ENCODE results near the gene MYL3.
"Not testable (repeated sequence)": the region's sequence is repeated elsewhere in the genome, so short reads cannot be mapped to it uniquely, and the experiment has no call there.

The MYL3 gene

DNA sequence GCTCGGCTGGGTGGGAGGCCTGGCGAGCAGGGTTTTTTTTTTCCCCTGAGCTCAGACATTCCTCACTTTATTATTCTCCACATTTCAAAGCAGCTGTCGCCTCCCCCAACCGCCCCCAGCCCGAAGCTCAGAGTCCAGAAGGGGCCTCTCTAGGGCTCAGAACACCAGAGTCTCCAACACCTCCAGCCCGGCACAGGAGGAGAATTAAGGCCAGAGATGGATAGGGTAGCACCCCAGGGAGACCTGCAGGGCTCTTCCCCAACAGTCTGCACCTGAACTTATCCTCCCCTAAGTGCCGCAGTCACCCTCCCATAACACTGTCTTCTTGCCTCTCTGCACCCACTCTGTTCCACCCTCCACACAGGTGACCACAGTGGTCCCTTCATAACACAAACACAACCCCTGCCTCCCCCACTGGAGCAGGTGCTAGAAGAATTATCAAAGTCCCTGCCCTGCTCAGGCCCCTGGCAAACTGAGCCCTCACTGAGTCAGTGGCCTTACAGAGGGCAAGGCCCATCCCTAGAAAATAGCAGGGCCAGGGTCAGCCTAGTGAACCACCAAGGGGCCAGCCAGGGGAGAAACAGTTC is 14.1 kb downstream of the MYL3 start:
- no peak for DNase-seq

DNA sequence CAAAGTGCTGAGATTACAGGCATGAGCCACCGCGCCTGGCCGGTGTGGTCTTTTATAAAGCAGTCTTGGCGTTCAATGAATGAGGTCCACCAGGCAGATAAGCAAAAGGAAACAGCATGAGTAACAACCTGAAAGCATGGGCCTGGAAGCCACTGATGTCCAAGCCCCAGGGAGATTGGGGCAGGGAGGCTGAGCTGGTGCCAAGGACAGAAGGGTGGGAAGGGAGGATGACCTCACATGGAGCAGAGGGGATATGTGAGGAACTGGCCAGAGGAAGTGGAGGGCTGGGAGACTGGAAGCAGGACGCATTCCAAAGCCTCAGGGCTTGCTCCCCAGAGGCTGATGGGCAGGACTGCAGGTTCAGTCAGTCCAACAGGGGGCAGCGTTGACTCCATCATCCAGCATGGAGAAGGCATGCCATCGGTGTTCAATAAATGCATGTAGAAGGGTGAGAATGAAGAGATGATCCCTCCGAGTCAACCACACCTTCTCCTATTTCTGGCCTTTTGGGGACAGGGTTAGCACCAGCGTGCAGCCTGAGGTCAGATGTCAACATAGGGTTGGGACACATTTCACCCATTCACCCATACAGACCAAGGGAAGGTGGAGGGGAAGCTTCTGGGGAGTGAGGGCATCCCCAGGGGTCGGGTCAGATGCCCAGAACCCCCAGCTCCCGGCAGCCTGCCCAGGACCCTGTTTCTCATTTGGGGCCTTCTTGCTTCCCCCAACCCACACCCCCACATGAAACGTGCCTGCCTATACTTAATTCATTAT is 14.8 kb downstream of the MYL3 start:
- no peak for DNase-seq

DNA sequence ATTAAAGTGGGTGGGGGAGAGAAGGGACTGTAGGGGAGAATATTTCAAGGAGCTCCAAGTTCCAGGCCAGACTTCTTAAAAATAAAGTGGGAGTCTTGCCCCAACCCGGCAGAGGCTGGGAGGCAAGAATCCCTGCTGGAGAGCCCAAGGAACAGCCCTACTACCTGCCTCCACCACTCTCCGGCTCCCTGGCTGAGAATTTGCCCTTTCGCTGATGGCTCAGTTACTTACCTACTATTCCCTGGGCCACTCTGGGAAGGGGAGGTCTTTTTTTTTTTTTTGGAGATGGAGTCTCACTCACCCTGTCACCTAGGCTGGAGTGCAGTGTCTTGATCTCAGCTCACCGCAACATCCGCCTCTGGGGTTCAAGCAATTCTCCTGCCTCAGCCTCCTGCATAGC is 15.5 kb downstream of the MYL3 start:
- DNase-seq, result no peak

DNA sequence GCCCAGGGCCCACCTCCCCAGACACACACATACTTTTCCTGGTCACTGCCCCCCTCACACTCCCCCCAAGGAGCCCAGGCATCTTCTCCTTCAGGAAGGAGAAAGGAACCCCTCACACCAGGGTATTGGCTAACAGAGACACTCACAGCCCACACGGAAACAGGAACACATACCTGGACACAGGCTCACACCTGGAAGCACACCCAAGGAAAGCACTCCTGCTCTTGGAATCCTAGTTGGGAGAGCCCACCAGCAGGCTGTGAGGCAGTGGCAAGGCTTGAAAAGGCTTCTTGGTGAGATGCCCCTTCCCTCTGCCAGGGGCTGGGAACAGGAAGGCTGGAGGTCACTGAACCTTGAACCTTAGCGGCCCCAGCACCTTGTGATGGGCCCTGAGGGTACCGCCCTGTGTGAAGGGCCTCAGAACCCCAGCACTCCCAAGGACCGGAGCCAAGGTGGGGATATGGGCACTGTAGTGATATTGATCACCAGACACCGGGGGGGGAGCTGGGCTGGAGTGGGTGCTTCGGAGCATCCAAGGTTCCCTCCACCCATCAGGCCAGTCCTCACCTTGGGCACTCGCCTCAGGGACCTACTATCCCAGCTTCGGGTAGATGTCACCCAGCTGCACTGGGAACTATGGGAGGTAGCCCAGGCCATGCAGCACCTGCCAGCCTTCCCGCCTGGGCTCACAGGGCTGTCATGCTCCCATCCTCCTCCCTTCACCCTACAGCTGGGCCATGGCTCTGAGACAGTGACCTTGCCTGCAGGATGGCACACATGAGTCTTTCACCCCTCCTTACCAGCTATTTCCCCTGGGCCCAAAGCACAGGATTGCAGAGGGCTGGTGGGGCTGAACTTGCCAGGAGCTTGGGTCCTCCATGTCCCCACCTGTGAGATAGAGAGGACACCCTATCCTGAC is 16.4 kb downstream of the MYL3 start:
- DNase-seq, result no peak

DNA sequence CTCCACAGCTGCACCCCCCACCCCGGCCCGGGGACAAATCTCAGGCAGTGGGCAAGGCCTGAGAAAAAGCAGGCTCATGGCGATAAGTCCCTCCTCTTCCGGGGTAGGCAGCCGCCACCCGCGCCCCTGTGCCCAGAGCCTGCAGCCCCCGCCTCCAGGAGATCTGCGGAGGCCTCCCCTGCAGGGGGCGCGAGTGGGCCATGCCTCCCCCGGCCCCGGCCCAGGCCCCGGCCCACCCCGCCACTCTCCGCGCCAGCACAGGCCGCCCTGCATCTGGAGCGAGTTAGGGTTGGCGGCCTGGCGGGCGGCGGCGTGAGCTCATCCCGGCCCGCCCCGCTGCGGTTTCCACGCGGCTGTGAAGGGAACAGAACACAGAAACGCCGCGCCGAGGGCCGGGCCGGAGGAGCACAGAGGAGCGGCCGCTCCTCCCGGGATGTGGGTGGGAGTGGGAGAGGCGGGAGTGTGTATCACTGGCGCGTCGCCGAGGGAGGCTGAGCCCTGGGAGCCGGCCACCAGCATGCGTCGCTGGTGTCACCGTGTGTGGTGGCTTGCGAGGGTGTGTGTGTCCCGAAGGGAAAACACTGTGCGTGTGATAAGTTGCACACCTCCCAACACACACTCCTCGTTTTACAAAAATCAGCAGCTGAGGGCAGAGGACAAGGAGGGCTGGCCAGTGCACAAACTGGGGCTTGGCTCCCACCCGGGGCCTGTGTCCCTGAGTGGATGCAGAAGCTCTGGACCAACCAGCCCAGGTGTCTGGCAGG is 17.2 kb downstream of the MYL3 start:
- DNase-seq, result peak; percentile 46 to 80

DNA sequence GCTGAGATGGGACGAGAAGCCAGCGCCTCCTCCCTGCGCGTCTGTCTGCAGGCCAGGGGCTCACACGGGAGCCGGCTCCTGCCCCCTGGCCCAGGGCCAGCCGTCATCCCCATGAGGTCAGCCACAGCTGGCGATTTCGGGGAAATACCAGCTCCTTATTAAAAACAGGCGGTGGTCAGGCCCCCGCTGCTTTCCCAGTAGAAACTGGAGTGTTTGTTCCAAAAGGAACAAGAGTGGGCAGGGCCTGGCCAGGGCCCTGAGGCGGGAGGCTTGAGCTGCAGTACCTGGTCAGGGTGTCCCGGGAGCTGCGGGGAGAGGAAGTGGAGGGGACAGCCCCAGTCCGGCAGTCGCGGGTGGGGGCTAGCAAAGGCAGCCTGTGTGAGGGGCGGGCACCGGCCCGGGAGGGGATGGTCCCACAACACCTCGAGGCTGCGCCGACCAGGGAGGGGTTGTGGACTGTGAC is 17.8 kb downstream of the MYL3 start:
- DNase-seq, result no peak

DNA sequence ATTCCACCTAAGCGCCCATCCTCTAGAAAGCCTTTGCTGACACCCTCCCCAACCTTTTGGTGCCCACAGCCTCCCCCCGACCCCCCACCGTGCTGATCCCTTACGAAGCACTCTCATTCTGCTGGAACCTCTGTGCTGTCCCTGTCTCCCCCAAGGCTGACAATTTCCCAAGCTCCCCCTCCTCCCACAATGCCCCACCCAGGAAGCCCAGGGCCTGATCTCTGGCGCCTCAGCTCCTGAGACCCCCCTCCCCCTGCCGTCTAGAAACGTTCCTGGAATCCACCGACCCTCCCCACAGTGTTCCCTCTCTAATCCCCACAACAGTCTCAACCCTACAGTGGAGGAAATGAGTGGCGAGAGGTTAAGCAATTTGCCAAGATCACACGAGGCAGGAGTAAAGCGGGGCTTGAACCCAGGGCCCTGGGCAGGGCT is 18.3 kb downstream of the MYL3 start:
- DNase-seq, result no peak

DNA sequence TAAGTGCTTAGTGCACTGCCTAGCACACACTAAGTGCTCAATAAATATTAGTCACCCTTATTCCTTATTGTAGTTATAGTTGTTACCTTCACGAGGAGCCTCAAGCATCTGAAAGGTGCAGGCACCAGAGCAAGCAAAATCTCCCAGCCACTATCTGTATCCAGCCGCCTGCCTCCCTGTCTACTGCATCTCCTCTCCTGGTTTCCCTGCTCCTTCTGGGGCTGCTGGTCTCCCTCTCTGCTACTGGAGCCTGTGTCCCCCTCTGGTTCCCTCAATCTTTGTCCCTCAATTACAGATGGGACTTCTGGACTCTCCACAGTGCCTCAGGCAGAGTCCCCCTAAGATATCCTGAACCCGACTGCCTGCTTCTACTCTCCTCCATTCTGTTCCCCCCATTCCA is 18.8 kb downstream of the MYL3 start:
- no peak for DNase-seq

DNA sequence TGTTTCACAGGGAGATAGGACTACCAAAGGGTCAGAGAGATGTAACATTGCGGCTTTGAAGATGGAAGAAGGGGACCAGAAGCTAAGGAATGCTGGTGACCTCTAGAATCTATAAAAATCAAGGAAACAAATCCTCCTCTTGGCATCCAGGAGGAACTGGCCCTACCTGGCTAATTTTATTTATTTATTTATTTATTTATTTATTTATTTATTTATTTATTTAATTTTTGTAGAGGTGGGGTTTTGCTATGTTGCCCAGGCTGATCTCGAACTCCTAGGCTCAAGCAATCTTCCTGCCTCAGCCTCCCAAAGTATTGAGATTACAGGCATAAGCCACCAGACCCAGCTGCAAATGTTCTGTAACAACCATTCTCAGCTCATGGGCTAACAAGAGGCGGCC is 19.7 kb downstream of the MYL3 start:
- no peak for DNase-seq

DNA sequence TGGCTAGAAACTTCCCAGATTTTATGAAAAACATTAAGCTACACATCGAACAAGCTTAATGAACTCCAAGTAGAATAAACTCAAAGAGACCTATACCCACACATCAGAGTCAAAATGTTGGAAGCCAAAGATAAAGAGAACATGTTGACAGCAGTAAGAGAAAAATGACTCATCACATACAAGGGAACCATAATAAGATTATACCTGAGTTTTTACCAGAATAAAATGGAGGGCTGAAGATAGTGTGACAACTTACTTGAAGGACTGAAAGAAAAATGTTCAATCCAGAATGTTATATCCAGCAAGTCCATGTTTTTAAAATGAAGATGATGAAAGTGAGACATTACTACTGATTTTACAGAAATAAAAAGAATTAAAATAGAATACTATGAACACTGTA is 22.8 kb downstream of the MYL3 start:
- DNase-seq, result no peak

DNA sequence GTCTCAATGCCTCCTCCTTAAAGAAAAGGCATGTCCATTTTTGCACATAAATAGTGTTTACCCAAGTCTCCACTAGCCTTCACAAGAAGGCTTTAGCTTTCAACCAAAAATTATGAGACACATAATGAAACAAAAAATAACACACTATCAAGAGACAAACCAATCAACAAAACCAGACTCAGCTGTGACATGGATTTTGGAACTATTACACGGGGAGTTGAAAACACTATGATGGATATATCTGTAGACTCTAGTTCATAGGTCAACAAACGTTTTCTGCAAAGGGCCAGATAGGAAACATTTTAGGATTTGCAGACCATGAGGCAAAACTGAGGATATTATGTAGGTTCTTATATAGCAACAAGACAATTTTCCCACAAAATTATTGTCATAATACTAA is 24.9 kb downstream of the MYL3 start:
- no peak for DNase-seq

DNA sequence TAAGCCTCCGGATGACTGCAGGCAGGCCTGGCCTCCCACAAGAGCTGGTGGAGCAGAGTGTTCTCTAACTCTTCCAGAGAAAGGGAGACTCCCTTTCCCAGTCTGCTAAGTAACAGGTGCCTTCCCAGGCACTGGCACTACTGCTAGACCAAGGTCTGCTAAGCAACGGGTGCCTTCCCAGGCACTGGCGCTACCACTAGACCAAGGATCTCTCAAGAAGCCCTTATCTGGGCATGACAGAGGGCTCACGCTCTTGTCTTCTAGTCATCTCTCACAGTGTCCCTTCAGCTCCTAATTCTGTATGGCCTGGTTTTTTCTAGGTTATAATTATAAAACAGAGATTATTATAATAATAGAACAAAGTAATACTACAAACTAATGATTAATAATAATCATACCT is 27.8 kb downstream of the MYL3 start:
- DNase-seq, result no peak

DNA sequence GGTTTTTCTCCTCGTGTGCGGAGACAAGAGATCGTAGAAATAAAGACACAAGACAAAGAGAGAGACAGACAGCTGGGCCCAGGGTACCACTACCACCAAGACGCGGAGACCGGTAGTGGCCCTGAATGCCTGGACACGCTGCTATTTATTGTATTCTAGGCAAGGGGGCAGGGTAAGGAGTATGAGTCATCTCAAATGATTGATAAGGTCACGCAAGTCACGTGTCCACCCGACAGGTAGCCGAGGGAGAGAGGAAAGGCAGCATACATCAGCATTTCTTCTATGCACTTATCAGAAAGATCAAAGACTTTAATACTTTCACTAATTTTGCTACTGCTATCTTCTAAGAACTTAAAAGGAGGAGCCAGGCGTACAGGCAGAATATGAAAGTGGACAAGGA is 28.2 kb downstream of the MYL3 start:
- DNase-seq, result no peak

DNA sequence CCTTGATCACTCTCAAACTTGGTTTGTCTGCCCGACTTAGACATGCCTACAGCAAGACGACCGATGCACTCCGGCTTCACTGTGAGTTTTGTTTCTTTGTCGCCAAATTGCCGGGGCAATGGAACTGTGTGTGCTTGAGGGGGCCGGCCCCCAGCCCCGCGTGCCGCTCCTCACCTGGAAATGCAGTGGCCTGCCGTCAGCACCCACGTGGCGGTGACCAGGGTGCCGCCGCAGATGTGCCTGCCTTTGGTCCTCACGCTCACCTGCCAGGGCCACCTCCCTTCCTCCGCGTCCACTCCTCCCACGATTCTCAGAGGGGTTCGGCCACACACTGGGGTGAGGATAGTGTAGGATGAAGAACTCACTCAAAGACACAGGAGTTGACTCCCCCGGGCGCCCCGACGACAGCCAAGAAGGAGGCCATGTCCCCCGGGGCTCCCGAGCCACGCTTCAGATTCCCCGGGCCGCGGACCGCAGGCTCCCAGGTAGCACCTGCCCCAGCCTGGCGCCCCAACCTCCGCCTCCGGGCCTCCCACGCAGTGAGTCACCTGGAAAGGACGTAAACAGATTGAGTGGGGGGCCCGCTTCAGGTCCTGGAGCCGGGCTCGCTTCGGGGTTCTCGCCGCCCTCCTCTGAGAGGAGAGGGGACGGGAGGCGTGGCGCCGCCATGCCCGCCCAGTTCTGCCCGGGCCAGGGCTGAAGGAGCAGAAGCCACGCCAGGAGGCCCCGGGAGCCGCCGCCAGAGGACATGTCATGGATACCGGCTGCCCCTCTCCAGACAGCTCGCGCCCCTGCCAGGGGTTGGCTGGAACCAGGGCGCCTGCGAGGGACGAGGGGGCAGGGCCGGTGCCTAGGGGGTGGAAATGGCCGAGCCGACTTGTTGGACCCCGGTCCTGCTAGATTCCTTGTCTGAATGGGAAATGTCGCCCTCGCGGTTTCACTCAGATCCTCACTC is 29.6 kb downstream of the MYL3 start:
- DNase-seq, result no peak

DNA sequence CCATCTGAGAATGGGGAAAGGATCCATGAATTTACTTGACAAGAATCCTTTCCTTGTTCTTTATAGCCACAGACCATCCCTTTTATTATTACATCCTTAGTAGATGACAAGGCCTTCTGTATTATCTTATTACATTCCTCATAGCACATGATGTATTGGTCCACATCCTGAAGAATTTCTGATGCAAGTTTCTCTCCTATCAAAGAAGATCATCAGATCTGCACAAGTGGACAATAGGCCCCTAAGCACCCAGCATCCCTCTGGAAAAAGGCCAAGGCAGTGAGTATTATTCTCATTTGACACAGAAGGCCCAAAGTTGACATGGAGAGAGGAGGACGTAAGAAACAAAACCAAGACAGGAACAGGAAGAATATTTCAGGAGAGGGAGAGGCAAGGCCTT is 31.4 kb downstream of the MYL3 start:
- DNase-seq, result no peak

DNA sequence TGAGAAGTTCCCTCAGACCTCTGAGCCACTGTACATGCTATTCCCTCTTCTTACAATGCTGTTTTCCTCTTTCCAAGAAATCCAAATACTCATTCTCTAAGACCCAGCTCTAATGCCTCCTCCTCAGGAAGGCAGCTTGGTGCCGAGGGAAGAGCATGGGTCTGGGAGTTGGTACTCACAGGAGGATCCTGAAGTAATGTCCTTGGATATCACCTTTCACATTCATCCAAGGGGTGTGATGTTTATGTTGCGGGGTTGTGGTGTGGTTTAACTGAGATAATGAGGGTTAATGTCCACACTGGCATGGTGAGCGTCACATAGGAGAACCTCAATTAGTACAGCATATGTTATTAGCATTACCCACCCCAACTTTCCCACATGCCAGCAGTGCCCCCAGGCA is 31.9 kb downstream of the MYL3 start:
- DNase-seq, result no peak

DNA sequence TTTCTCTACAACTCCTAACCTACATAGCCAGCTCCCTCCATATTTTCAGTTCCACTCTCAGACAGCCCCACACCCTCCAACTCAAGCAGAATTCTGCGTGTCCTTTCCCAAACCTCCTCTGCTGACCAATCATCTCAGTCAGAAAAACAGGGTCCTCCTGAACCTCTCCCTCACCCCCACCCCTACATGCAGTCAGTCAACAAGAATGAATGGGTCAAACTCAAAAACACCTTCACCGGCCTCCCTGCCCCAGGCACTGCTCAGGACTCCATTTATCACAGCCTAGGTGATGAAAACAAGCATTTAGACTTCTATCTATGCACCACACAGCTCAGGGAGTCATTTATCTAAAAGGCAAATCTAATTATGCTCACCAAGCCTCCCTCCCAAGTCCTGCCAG is 32.4 kb downstream of the MYL3 start:
- no peak for DNase-seq

DNA sequence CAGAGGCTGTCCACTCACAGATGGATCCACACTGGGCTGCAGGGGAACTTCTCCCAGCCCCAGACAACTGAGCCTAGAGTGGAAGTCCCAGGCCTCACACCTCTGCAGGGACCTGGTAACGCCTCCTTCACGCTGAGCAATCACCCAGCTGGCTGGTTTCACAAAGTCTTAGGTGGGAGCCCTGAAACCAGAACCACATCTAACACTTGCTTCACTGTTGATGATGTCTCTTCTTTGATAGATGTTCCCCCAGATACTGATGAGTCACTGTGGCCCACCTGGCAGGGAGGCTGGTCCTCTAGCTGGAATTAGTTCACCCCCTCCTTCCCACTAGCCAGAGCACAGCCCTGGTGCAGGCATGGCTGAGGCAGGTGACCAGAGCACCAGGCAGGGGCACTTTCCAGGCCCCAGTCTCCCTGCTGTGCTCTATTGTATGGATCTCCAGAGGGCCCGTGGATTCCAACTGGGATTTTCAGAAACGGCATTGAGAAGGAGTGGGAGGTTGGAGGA is 33.5 kb downstream of the MYL3 start:
- DNase-seq, result no peak

DNA sequence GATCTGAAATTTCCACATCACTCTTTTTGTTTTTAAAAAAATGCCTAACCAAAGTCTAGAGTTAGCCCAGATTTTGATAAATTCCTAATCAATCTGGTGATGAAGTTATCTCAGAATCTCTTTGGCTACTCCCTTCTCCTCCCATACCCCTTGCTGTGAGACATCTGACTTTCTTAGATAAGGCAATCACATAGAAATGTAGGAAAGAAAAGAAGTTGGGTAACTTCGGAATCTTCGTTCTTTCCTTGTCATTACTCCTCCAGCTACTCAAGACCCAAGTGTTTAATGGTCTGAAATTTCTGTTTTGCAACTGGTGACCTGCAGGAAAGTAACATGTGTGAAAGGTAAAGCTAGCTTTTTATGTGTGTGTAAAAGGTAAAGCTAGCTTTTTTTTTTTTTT is 37.8 kb downstream of the MYL3 start:
- no peak for DNase-seq

DNA sequence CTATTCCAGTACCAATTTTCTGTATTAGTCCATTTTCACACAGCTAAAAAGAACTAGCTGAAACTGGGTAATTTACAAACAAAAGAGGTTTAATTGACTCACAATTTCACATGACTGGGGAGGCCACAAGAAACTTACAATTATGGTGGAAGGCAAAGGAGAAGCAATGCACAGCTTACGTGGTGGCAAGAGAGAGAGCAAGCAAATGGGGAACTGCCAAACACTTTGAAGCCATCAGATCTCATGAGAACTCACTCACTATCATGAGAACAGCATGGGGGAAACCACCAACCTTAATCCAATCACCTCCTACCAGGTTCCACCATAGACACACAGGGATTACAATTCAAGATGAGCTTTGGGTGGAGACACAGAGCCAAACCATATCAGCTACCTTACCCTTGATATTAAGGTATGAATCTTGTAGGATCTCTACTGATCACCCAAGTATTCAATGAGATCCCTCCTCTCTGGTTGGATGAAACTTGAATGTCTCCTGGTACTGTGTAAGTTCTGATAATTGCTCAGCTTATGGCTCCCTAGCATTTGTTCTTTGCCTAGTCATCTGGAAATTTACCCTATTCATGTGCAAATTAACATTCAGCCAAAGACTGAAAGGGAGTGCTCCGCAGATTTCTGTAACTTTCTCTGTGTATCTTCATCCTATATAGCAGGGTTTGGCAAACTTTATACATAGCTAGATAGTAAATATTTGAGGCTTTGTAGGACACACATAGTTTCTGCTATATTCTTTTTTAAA is 38.9 kb downstream of the MYL3 start:
- no peak for DNase-seq

DNA sequence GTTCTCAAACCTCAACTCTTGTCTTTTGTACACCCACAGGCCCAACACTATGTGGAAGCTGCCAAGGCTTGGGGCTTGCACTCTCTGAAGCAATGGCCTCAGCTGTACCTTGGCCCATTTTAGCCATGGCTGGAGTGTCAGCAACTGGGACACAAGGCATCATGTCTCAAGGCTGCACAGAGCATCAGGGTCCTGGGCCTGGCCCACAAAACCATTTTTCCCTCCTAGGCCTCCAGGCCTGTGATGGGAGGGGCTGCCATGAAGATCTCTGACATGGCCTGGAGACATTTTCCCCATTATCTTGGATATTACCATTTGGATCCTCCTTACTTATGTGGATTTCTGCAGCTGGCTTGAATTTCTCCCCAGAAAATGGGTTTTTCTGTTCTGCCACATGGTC is 39.9 kb downstream of the MYL3 start:
- DNase-seq, result not testable (repeated sequence)
